ENCODE data around the gene KIAA0825. TPM values are rescaled to one million over a fixed set of nuclear protein-coding genes. Genes with fewer than 3 reads are reported as not detected.

Gene KIAA0825
- total and polyA plus RNA-seq, 2 experiments from 2014 or later = 1.7 to 1.8 TPM

- TF ChIP-seq REST (IDR thresholded peaks at IDR 0.05; ENCODE audit: unreplicated experiment) = no peak
- TF ChIP-seq STAT1 (IDR thresholded peaks at IDR 0.05; ENCODE audit: unreplicated experiment) = no peak
- TF ChIP-seq NANOG (IDR thresholded peaks at IDR 0.05; ENCODE audit: borderline replicate concordance) = no peak
- no peak for TF ChIP-seq EZH2phosphoT487 (IDR thresholded peaks at IDR 0.05; ENCODE audit: unreplicated experiment)
- TF ChIP-seq ZNF331 (CRISPR knock-in tag; IDR thresholded peaks at IDR 0.05; ENCODE audit: low read depth) = no peak
- TF ChIP-seq JUNB (IDR thresholded peaks at IDR 0.05; ENCODE audit: unreplicated experiment) = no peak
- TF ChIP-seq CTCF (conservative IDR thresholded peaks at IDR 0.05; ENCODE audit: low read depth in 2 of 2) = no peak
These were observed 40.7 kb downstream of the KIAA0825 start (continued) for GRCh38 chr5:94577466-94578245.

- Mint-ChIP-seq H3K27ac (no peak overlapping the region), H3K4me1 (peaks cover 13% of the 10 kb centered on the region), H3K4me3 (no peak overlapping the region), H3K36me3 (ENCODE audit: low read depth) (no peaks in the 10 kb centered on the region), H3K9me3 (no peaks in the 10 kb centered on the region), H3K27me3 (ENCODE audit: insufficient read depth, low read depth, poor library complexity) (no peaks in the 10 kb centered on the region)
- no peaks in the 10 kb centered on the region for H3K36me3 ChIP-seq (ENCODE audit: insufficient read depth)
- no peak for TF ChIP-seq CREB1 (CRISPR knock-in tag; IDR thresholded peaks at IDR 0.05; ENCODE audit: low read depth)
- TF ChIP-seq NANOG (IDR thresholded peaks at IDR 0.05; ENCODE audit: borderline replicate concordance) = no peak
- TF ChIP-seq EZH2phosphoT487 (IDR thresholded peaks at IDR 0.05; ENCODE audit: unreplicated experiment) = no peak
- TF ChIP-seq CTCF (conservative IDR thresholded peaks at IDR 0.05; ENCODE audit: low read depth in 2 of 2) = no peak
- TF ChIP-seq ETS1 (IDR thresholded peaks at IDR 0.05) = no peak
- no peak for DNase-seq (ENCODE audit: low spot score)
- no peaks in the 10 kb centered on the region for H3K4me1 ChIP-seq (ENCODE audit: insufficient read depth)
- H3K9me2 ChIP-seq (ENCODE audit: insufficient read depth) = no peaks in the 10 kb centered on the region
- no peak overlapping the region for H2AFZ ChIP-seq
- no peak overlapping the region for H3K27ac ChIP-seq (ENCODE audit: low read depth)
- no peaks in the 10 kb centered on the region for H4K20me1 ChIP-seq (replicated peaks; ENCODE audit: insufficient read depth)
- ATAC-seq = no peak
- H3F3A ChIP-seq (replicated peaks; ENCODE audit: low read depth) = no peaks in the 10 kb centered on the region
- no peak overlapping the region for H3K4me2 ChIP-seq
- H3K27me3 ChIP-seq (ENCODE audit: insufficient read depth) = no peaks in the 10 kb centered on the region
- no peaks in the 10 kb centered on the region for H3K79me2 ChIP-seq (replicated peaks; ENCODE audit: insufficient read depth)
- H3K4me3 ChIP-seq = no peak overlapping the region
These were observed 43.2 kb downstream of the KIAA0825 start for GRCh38 chr5:94575196-94575595.

Measured in GM23338 (cell line).